Liver (tissue), 9 donors: ENCODE measurements around the gene RIMBP2. TPM values are rescaled to one million over a fixed set of nuclear protein-coding genes. Genes with fewer than 3 reads are reported as not detected.

ENCODE experiments used
- DNase-seq: peaks from one replicate; pipeline ENCODE4 v3.0.0-alpha.2; 2017; ENCODE audit warnings: low spot score
- H3K27ac ChIP-seq, 2 donors: one replicate each; pipeline ENCODE4 v1.7.0; 2013; ENCODE audit warnings: inconsistent platforms in 2 of 2, low read length in 2 of 2, control low read depth in 1 of 2, low read depth in 1 of 2, mild to moderate bottlenecking in 1 of 2
- H3K27me3 ChIP-seq, 4 donors: one replicate each; pipeline versions ENCODE4 v1.6.1 to v1.7.0; 2013; ENCODE audit warnings: low read length in 3 of 4, inconsistent platforms in 1 of 4, mild to moderate bottlenecking in 1 of 4, moderate library complexity in 1 of 4; ENCODE audit not compliant: control insufficient read depth in 4 of 4, insufficient read depth in 4 of 4
- H3K36me3 ChIP-seq, 4 donors: one replicate each; pipeline versions ENCODE4 v1.6.1 to v1.7.0; 2013; ENCODE audit warnings: low read length in 3 of 4, mild to moderate bottlenecking in 3 of 4, low read depth in 1 of 4, moderate library complexity in 1 of 4; ENCODE audit not compliant: control insufficient read depth in 4 of 4, insufficient read depth in 3 of 4
- H3K4me1 ChIP-seq, 4 donors: one replicate each; pipeline versions ENCODE4 v1.6.1 to v1.7.0; 2013; ENCODE audit warnings: low read length in 3 of 4, mild to moderate bottlenecking in 3 of 4, moderate library complexity in 1 of 4; ENCODE audit not compliant: control insufficient read depth in 4 of 4, insufficient read depth in 4 of 4
- H3K4me3 ChIP-seq, 3 donors: one replicate each; pipeline versions ENCODE4 v1.6.1 to v1.7.0; 2013; ENCODE audit warnings: low read length in 3 of 3, control low read depth in 1 of 3, low read depth in 1 of 3, mild to moderate bottlenecking in 1 of 3
- H3K9ac ChIP-seq, 2 donors: one replicate each; pipeline ENCODE4 v1.7.0; 2013; ENCODE audit warnings: low read length in 2 of 2, mild to moderate bottlenecking in 2 of 2, moderate library complexity in 2 of 2, control low read depth in 1 of 2, low read depth in 1 of 2
- H3K9me3 ChIP-seq, 4 donors: one replicate each; pipeline versions ENCODE4 v1.6.1 to v1.7.0; 2013; ENCODE audit warnings: low read length in 3 of 4; ENCODE audit not compliant: control insufficient read depth in 4 of 4
- EGR1 ChIP-seq, 2 donors: IDR thresholded peaks; 2 replicates each; pipeline ENCODE4 v1.6.1; 2016 to 2018; ENCODE audit warnings: antibody characterized with exemption in 2 of 2, low read depth in 2 of 2
- GABPA ChIP-seq, 2 donors: IDR thresholded peaks in 1 of 2; conservative IDR thresholded peaks in 1 of 2; 2 replicates each; pipeline ENCODE4 v1.6.1; 2016; ENCODE audit warnings: antibody characterized with exemption in 2 of 2, mild to moderate bottlenecking in 1 of 2, moderate library complexity in 1 of 2
- HNF4A ChIP-seq, 2 donors: conservative IDR thresholded peaks; 2 replicates each; pipeline ENCODE4 v1.6.1; 2016; ENCODE audit warnings: antibody characterized with exemption in 2 of 2, mild to moderate bottlenecking in 2 of 2
- HNF4G ChIP-seq: IDR thresholded peaks from 2 replicates; pipeline ENCODE4 v1.6.1; 2016; ENCODE audit warnings: antibody characterized with exemption
- JUND ChIP-seq, 2 donors: IDR thresholded peaks; 2 replicates each; pipeline ENCODE4 v1.6.1; 2016; ENCODE audit warnings: antibody characterized with exemption in 2 of 2
- RAD21 ChIP-seq, 2 donors: IDR thresholded peaks; 2 replicates each; pipeline ENCODE4 v1.6.1; 2016; ENCODE audit warnings: antibody characterized with exemption in 2 of 2, mild to moderate bottlenecking in 2 of 2
- RXRA ChIP-seq, 2 donors: IDR thresholded peaks; 2 replicates each; pipeline ENCODE4 v1.6.1; 2017 to 2018; ENCODE audit warnings: antibody characterized with exemption in 2 of 2, mild to moderate bottlenecking in 1 of 2
- SP1 ChIP-seq: IDR thresholded peaks from 2 replicates; pipeline ENCODE4 v1.6.1; 2018; ENCODE audit warnings: antibody characterized with exemption, mild to moderate bottlenecking
- TAF1 ChIP-seq: conservative IDR thresholded peaks from 2 replicates; pipeline ENCODE4 v1.6.1; 2016; ENCODE audit warnings: antibody characterized with exemption, mild to moderate bottlenecking
- YY1 ChIP-seq: IDR thresholded peaks from 2 replicates; pipeline ENCODE4 v1.6.1; 2016; ENCODE audit warnings: antibody characterized with exemption, mild to moderate bottlenecking
- WGBS: extraction: QIAGEN DNeasy Blood & Tissue Kit; methylation state at CpG from one replicate; pipeline ENCODE4 v1.1.7; 2013; 5-methylcytosine and 5-hydroxymethylcytosine counted together
- polyA plus RNA-seq, 2 donors: library from polyadenylated mRNA; stranded (reverse) in 1 of 2; unstranded in 1 of 2; fragments of 200-250 nt in 1 of 2; fragments of >200 nt in 1 of 2; fragmentation: Nextera tagmentation in 1 of 2; extraction: Ambion mirVana in 1 of 2; gene quantifications; one replicate each; pipeline versions ENCODE4 v1.2.1 to v1.2.3, GENCODE V29; 2013 to 2015
- total RNA-seq, 2 donors: library from RNA; depleted of rRNA; stranded (reverse); fragments of >200 nt; gene quantifications; one replicate each; pipeline ENCODE4 v1.2.3, GENCODE V29; 2014
- TF ChIP-seq, protein P1 (sequence below): IDR thresholded peaks from 2 replicates; pipeline ENCODE4 v1.6.1; 2016; ENCODE audit warnings: antibody characterized with exemption, mild to moderate bottlenecking
- TF ChIP-seq, protein P2 (sequence below): IDR thresholded peaks from 2 replicates; pipeline ENCODE4 v1.6.1; 2016; ENCODE audit warnings: antibody characterized with exemption
- TF ChIP-seq, protein P3 (sequence below): fragments of 150-350 bp; IDR thresholded peaks from 2 replicates; pipeline ENCODE4 v1.5.1; 2017; ENCODE audit warnings: improper control_type of control experiment, low read depth, low read length; ENCODE audit not compliant: missing input control
- donor health status: healthy.
- donor health status: healthy.
- donor health status: healthy.
- donor health status: healthy.
- donor health status: healthy.

Gene RIMBP2
- total and polyA plus RNA-seq, 4 donors, result 0.01 to 0.17 (median 0.09) TPM; not detected in 1

DNA sequence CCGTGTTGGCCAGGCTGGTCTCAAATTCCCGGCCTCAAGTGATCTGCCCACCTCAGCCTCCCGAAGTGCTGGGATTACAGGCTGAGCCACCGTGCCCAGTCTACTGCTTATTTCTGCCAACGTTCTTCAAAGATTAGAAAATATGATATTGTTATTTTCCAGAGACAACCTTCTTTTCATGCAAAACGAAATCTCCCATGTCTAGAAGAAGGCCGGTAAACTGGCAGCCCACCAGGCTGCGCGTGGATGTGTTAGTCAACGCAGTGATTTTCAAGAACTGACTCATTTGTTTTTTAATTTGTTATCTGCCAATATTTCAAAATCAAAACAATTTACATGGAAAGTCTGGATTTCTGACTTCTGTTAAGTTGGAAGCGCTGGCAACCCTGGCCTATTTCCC lies 169.6 kb downstream of the RIMBP2 start (continued):
- TF ChIP-seq, protein P1, sequence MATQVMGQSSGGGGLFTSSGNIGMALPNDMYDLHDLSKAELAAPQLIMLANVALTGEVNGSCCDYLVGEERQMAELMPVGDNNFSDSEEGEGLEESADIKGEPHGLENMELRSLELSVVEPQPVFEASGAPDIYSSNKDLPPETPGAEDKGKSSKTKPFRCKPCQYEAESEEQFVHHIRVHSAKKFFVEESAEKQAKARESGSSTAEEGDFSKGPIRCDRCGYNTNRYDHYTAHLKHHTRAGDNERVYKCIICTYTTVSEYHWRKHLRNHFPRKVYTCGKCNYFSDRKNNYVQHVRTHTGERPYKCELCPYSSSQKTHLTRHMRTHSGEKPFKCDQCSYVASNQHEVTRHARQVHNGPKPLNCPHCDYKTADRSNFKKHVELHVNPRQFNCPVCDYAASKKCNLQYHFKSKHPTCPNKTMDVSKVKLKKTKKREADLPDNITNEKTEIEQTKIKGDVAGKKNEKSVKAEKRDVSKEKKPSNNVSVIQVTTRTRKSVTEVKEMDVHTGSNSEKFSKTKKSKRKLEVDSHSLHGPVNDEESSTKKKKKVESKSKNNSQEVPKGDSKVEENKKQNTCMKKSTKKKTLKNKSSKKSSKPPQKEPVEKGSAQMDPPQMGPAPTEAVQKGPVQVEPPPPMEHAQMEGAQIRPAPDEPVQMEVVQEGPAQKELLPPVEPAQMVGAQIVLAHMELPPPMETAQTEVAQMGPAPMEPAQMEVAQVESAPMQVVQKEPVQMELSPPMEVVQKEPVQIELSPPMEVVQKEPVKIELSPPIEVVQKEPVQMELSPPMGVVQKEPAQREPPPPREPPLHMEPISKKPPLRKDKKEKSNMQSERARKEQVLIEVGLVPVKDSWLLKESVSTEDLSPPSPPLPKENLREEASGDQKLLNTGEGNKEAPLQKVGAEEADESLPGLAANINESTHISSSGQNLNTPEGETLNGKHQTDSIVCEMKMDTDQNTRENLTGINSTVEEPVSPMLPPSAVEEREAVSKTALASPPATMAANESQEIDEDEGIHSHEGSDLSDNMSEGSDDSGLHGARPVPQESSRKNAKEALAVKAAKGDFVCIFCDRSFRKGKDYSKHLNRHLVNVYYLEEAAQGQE, result no peak
- no peak for TF ChIP-seq RXRA (IDR thresholded peaks at IDR 0.05)
- no peak for TF ChIP-seq TAF1
- TF ChIP-seq RAD21 (IDR thresholded peaks at IDR 0.05), result no peak

DNA sequence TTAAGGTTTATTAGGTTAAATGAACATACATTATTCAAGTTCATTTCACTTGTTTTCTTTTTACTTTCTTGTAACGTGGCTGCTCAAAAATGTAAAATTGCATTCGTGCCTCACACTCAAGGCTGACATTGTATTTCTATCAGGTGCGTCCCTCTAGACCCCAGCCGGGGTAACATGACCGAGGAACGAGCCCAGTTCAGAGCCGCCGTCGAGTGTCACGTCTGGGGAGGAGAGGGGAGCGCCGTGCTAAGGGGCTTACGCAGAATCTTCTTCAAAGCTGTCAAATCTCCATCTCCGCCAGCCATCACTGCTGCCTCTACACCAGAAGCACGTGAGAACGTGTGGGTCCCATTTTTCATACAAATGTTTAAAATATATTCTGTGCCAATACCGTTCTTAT lies 170.6 kb downstream of the RIMBP2 start:
- DNase-seq, result no peak
- WGBS, result 72% methylated on average over 17 of the region's 17 CpGs
- no peak overlapping the region for H3K4me3 ChIP-seq

DNA sequence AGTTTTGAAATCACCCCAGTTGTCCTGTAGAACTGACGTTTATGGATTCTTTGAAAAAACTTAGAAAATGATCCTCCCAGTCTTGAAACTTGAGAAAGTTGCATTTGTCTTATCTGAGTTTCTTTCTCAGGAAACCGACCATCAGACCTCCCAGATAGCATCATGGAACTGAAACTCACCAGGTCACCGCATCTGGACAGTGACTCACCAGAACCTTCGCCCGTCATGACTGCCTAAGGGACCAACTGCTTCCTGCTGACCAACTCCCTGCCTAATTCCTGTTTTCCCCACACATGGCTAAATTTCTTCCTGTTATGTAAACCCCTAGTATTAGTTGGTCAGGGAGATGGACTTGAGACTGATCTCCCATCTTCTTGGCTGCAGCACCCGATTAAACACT lies 175.7 kb downstream of the RIMBP2 start:
- H3K4me3 ChIP-seq, result no peak overlapping the region
- no peaks in the 10 kb centered on the region for H3K36me3 ChIP-seq
- H3K9me3 ChIP-seq, result peaks cover 0 to 9% (median 0%) of the 10 kb centered on the region in 4 donors
- H3K27me3 ChIP-seq, result peaks cover 0 to 2% (median 0%) of the 10 kb centered on the region in 4 donors
- 73% methylated on average over 6 of the region's 6 CpGs for WGBS
- no peak overlapping the region for H3K9ac ChIP-seq
- H3K4me1 ChIP-seq, result no peaks in the 10 kb centered on the region
- no peak overlapping the region for H3K27ac ChIP-seq
- DNase-seq, result no peak
- TF ChIP-seq HNF4G, result no peak
- TF ChIP-seq, protein P2, sequence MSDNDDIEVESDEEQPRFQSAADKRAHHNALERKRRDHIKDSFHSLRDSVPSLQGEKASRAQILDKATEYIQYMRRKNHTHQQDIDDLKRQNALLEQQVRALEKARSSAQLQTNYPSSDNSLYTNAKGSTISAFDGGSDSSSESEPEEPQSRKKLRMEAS, result no peak
- TF ChIP-seq, protein P3, sequence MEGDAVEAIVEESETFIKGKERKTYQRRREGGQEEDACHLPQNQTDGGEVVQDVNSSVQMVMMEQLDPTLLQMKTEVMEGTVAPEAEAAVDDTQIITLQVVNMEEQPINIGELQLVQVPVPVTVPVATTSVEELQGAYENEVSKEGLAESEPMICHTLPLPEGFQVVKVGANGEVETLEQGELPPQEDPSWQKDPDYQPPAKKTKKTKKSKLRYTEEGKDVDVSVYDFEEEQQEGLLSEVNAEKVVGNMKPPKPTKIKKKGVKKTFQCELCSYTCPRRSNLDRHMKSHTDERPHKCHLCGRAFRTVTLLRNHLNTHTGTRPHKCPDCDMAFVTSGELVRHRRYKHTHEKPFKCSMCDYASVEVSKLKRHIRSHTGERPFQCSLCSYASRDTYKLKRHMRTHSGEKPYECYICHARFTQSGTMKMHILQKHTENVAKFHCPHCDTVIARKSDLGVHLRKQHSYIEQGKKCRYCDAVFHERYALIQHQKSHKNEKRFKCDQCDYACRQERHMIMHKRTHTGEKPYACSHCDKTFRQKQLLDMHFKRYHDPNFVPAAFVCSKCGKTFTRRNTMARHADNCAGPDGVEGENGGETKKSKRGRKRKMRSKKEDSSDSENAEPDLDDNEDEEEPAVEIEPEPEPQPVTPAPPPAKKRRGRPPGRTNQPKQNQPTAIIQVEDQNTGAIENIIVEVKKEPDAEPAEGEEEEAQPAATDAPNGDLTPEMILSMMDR, result no peak
- TF ChIP-seq TAF1, result no peak
- no peak for TF ChIP-seq JUND (IDR thresholded peaks at IDR 0.05)
- no peak for TF ChIP-seq SP1
- TF ChIP-seq YY1, result no peak
- no peak for TF ChIP-seq GABPA (IDR thresholded peaks at IDR 0.05 in 1 of 2, conservative IDR thresholded peaks at IDR 0.05 in 1 of 2)
- no peak for TF ChIP-seq RAD21 (IDR thresholded peaks at IDR 0.05)
- TF ChIP-seq HNF4A (conservative IDR thresholded peaks at IDR 0.05), result no peak
- no peak for TF ChIP-seq EGR1 (IDR thresholded peaks at IDR 0.05; ENCODE audit: low read depth in 2 of 2)

More for the DNA sequence above, 170.6 kb downstream of the RIMBP2 start:
- Histone ChIP-seq H3K9ac (no peak overlapping the region), H3K27ac (no peak overlapping the region), H3K9me3 (peaks cover 0 to 7% (median 2%) of the 10 kb centered on the region in 4 donors), H3K36me3 (no peaks in the 10 kb centered on the region), H3K4me1 (no peaks in the 10 kb centered on the region), H3K27me3 (peaks cover 0 to 2% (median 0%) of the 10 kb centered on the region in 4 donors)
- TF ChIP-seq EGR1 (IDR thresholded peaks at IDR 0.05; ENCODE audit: low read depth in 2 of 2), result no peak
- TF ChIP-seq, protein P1, result no peak
